NCI-H460 (cell line): ENCODE data around the gene TNS2. TPM values are rescaled to one million over a fixed set of nuclear protein-coding genes. Genes with fewer than 3 reads are reported as not detected.

ENCODE experiments used
- DNase-seq: peaks from one replicate; pipeline ENCODE4 v3.0.0-alpha.2; 2016; ENCODE audit warnings: low read depth; ENCODE audit errors: extremely low read depth
- total RNA-seq: library from RNA; depleted of rRNA; stranded (reverse); fragments of >200 nt; shearing (Covaris generic); gene quantifications from 2 replicates; pipeline ENCODE4 v1.2.3, GENCODE V29; 2014

The TNS2 gene
- total RNA-seq, 1 experiment from 2014 or later = 12.1 TPM

GRCh38 chr12:53056901-53057300 is 7.0 kb downstream of the TNS2 start:
- no peak for DNase-seq

- DNase-seq = no peak
These were observed 8.1 kb downstream of the TNS2 start for GRCh38 chr12:53057816-53058500.

GRCh38 chr12:53058674-53059433 is 9.0 kb downstream of the TNS2 start:
- DNase-seq = no peak

GRCh38 chr12:53059434-53060063 is 9.7 kb downstream of the TNS2 start:
- DNase-seq = no peak

GRCh38 chr12:53060064-53060720 is 10.3 kb downstream of the TNS2 start:
- DNase-seq = no peak

- DNase-seq = no peak
These were observed 10.9 kb downstream of the TNS2 start for GRCh38 chr12:53060721-53061276.

GRCh38 chr12:53061404-53062010 is 11.6 kb downstream of the TNS2 start:
- peak; percentile 19 for DNase-seq

GRCh38 chr12:53062011-53062961 is 12.4 kb downstream of the TNS2 start:
- no peak for DNase-seq

- DNase-seq = no peak
These were observed 13.3 kb downstream of the TNS2 start for GRCh38 chr12:53062977-53063707.

GRCh38 chr12:53063708-53064612 is 14.1 kb downstream of the TNS2 start:
- DNase-seq = no peak

GRCh38 chr12:53064613-53065436 is 15.0 kb downstream of the TNS2 start:
- no peak for DNase-seq

GRCh38 chr12:53065470-53065869 is 15.6 kb downstream of the TNS2 start:
- no peak for DNase-seq

- DNase-seq = peak; percentile 78
These were observed 16.4 kb downstream of the TNS2 start for GRCh38 chr12:53065975-53066931.

- no peak for DNase-seq
These were observed 17.5 kb downstream of the TNS2 start for GRCh38 chr12:53067074-53067992.
